GM18873 (cell line): ENCODE data around the gene CLCNKA.
"Not testable (repeated sequence)": the region's sequence is repeated elsewhere in the genome, so short reads cannot be mapped to it uniquely, and the experiment has no call there.

Source experiments
- ATAC-seq: cut with Tn5 transposase; IDR thresholded peaks from one replicate; pipeline ENCODE4 v1.9.1; 2021; ENCODE audit warnings: mild to moderate bottlenecking, moderate library complexity, moderate number of reproducible peaks; ENCODE audit not compliant: unreplicated experiment, low FRiP score

Gene CLCNKA

GRCh38 chr1:16033103-16033632 is 11.3 kb downstream of the CLCNKA start:
- ATAC-seq: not testable (repeated sequence)

- not testable (repeated sequence) for ATAC-seq
Observed at GRCh38 chr1:16036461-16036860, 14.6 kb downstream of the CLCNKA start.

- ATAC-seq: no peak
Observed at GRCh38 chr1:16038620-16038912, 16.7 kb downstream of the CLCNKA start.

GRCh38 chr1:16039871-16040270 is 18.0 kb downstream of the CLCNKA start:
- not testable (repeated sequence) for ATAC-seq

- ATAC-seq: no peak
Observed at GRCh38 chr1:16041200-16041599, 19.4 kb downstream of the CLCNKA start.

GRCh38 chr1:16042096-16042495 is 20.3 kb downstream of the CLCNKA start:
- ATAC-seq: no peak

- ATAC-seq: not testable (repeated sequence)
Observed at GRCh38 chr1:16042654-16043053, 20.8 kb downstream of the CLCNKA start.

GRCh38 chr1:16043521-16043920 is 21.7 kb downstream of the CLCNKA start, which contains the start of gene CLCNKB:
Gene CLCNKB (plus strand): TSS chr1:16043782. CDS start chr1:16044493, 711 bp downstream.
- no peak for ATAC-seq

- ATAC-seq: no peak
Observed at GRCh38 chr1:16043950-16044349, 22.1 kb downstream of the CLCNKA start.

- ATAC-seq: no peak
Observed at GRCh38 chr1:16046842-16047241, 25.0 kb downstream of the CLCNKA start.

GRCh38 chr1:16047791-16048475 is 26.1 kb downstream of the CLCNKA start:
- ATAC-seq: no peak

GRCh38 chr1:16048573-16049189 is 26.8 kb downstream of the CLCNKA start:
- ATAC-seq: no peak

GRCh38 chr1:16050328-16050727 is 28.5 kb downstream of the CLCNKA start:
- ATAC-seq: no peak

GRCh38 chr1:16051039-16051438 is 29.2 kb downstream of the CLCNKA start:
- ATAC-seq: no peak

- not testable (repeated sequence) for ATAC-seq
Observed at GRCh38 chr1:16051949-16052348, 30.1 kb downstream of the CLCNKA start.

GRCh38 chr1:16053781-16054502 is 32.1 kb downstream of the CLCNKA start:
- ATAC-seq: no peak

- no peak for ATAC-seq
Observed at GRCh38 chr1:16054598-16055540, 33.0 kb downstream of the CLCNKA start.

- no peak for ATAC-seq
Observed at GRCh38 chr1:16055613-16056520, 34.0 kb downstream of the CLCNKA start.

GRCh38 chr1:16056521-16056912 is 34.7 kb downstream of the CLCNKA start:
- not testable (repeated sequence) for ATAC-seq
